K562 (cell line): ENCODE measurements around the gene KHDC1. TPM values are rescaled to one million over a fixed set of nuclear protein-coding genes. Genes with fewer than 3 reads are reported as not detected.

ENCODE experiments used
- CXXC5 ChIP-seq: fragments of 250-450 bp; sonication (Bioruptor Pico); IDR thresholded peaks from 2 replicates; pipeline ENCODE4 v1.8.0; 2022; ENCODE audit warnings: inconsistent platforms, mild to moderate bottlenecking, moderate library complexity
- HNRNPLL ChIP-seq: fragments of 200-400 bp; formaldehyde crosslinking; IDR thresholded peaks from 2 replicates; pipeline ENCODE4 v1.6.1; 2017; ENCODE audit warnings: low read length, low read depth, mild to moderate bottlenecking; ENCODE audit not compliant: poor library complexity, severe bottlenecking
- HNRNPUL1 ChIP-seq: fragments of 200-400 bp; formaldehyde crosslinking; IDR thresholded peaks from 2 replicates; pipeline ENCODE4 v1.6.1; 2017; ENCODE audit warnings: low read length
- L3MBTL2 ChIP-seq: fragments of 450-650 bp; IDR thresholded peaks from 2 replicates; pipeline ENCODE4 v1.6.1; 2016; ENCODE audit warnings: mild to moderate bottlenecking, moderate library complexity
- POLR2AphosphoS2 ChIP-seq: IDR thresholded peaks from 2 replicates; pipeline ENCODE4 v1.6.1; 2012; ENCODE audit warnings: low read length, improper control_type of control experiment
- RBBP5 ChIP-seq: fragments of 200-600 bp; sonication (generic); IDR thresholded peaks from 2 replicates; pipeline ENCODE4 v1.6.1; 2012; ENCODE audit warnings: borderline replicate concordance, mild to moderate bottlenecking, low read length, control low read depth, inconsistent platforms; ENCODE audit not compliant: insufficient read depth, poor library complexity, severe bottlenecking
- RBFOX2 ChIP-seq: fragments of 200-400 bp; formaldehyde crosslinking; IDR thresholded peaks from 2 replicates; pipeline ENCODE4 v1.6.1; 2017; ENCODE audit warnings: low read depth, mild to moderate bottlenecking, low read length, moderate library complexity
- SMARCB1 ChIP-seq: IDR thresholded peaks from 2 replicates; pipeline ENCODE4 v1.6.1; 2011; ENCODE audit warnings: improper control_type of control experiment, low read depth; ENCODE audit not compliant: insufficient read length
- SREBF2 ChIP-seq: sonication (generic); formaldehyde crosslinking; IDR thresholded peaks from 2 replicates; pipeline ENCODE4 v1.4.0; 2020; ENCODE audit warnings: mild to moderate bottlenecking, missing genetic modification reagents
- TAF9B ChIP-seq: fragments of 450-650 bp; IDR thresholded peaks from 2 replicates; pipeline ENCODE4 v1.6.1; 2018; ENCODE audit warnings: mild to moderate bottlenecking; ENCODE audit not compliant: partially characterized antibody
- ZBTB11 ChIP-seq, 3 experiments: fragments of 200-800 bp in 1 of 3; fragments of 250-450 bp in 1 of 3; fragments of 450-650 bp in 1 of 3; sonication (Bioruptor Pico) in 1 of 3; sonication (Bioruptor generic) in 1 of 3; formaldehyde crosslinking in 1 of 3; IDR thresholded peaks; 2 replicates each; pipeline versions ENCODE4 v1.6.1 to v1.8.0; 2016 to 2022; ENCODE audit warnings: mild to moderate bottlenecking in 2 of 3, missing genetic modification characterization in 2 of 3, missing compliant biosample characterization in 1 of 3, moderate library complexity in 1 of 3
- ZBTB40 ChIP-seq, 2 experiments: fragments of 450-650 bp in 1 of 2; sonication (generic) in 1 of 2; formaldehyde crosslinking in 1 of 2; IDR thresholded peaks; 2 replicates each; pipeline versions ENCODE4 v1.7.1 to v1.9.0; 2016 to 2022; ENCODE audit warnings: inconsistent platforms in 1 of 2, mild to moderate bottlenecking in 1 of 2, missing genetic modification reagents in 1 of 2
- ZNF274 ChIP-seq: IDR thresholded peaks from 2 replicates; pipeline ENCODE4 v1.6.1; 2011; ENCODE audit warnings: low read depth, mild to moderate bottlenecking, low read length, moderate library complexity, borderline replicate concordance
- polyA plus RNA-seq, 8 experiments: library from polyadenylated mRNA; depleted of rRNA in 4 of 8; stranded (reverse) in 5 of 8; unstranded in 3 of 8; fragments of >200 nt; fragmentation: Nextera tagmentation in 2 of 8; fragmentation: Illumina TruSeq in 1 of 8; extraction: Ambion mirVana in 2 of 8; extraction: Trizol in 1 of 8; gene quantifications; 2 replicates each; pipeline versions ENCODE4 v1.2.1 to v1.2.3, GENCODE V29; 2011 to 2014; ENCODE audit warnings: inconsistent platforms in 1 of 8, missing spikeins in 1 of 8
- total RNA-seq, 7 experiments: library from RNA; depleted of rRNA in 6 of 7; stranded (reverse); fragments of >200 nt in 6 of 7; fragmentation: Illumina TruSeq in 2 of 7; extraction: Trizol in 2 of 7; gene quantifications; 2 replicates each; pipeline versions ENCODE4 v1.2.1 to v1.2.3, GENCODE V29; 2011 to 2021; ENCODE audit warnings: low replicate concordance in 1 of 7

The KHDC1 gene
- total and polyA plus RNA-seq, 9 of the 15 experiments (the other 6 are each of a cell fraction or from before 2014, with no cell fraction given) = 2.5 to 19.5 (median 8.0) TPM

GRCh38 chr6:73262671-73263569 lies at the start of gene KHDC1 (continued):
- peak in 1 of 3 experiments; percentile 58; a peak in 1 of 6 replicates for TF ChIP-seq ZBTB11 (CRISPR knock-in tag; IDR thresholded peaks at IDR 0.05)
- no peak for TF ChIP-seq POLR2AphosphoS2
- TF ChIP-seq L3MBTL2 = peak; percentile 88
- no peak for TF ChIP-seq SMARCB1
- peak; percentile 74 for TF ChIP-seq ZBTB40 (IDR thresholded peaks at IDR 0.05)
- TF ChIP-seq ZBTB40 (CRISPR knock-in tag; IDR thresholded peaks at IDR 0.05) = no peak
- peak; percentile 45; the same call in 1 of the 2 replicates for TF ChIP-seq CXXC5
- no peak for TF ChIP-seq SREBF2
- peak; percentile 35 for TF ChIP-seq RBBP5
- peak; percentile 40 for TF ChIP-seq HNRNPLL
- no peak for TF ChIP-seq ZNF274
- TF ChIP-seq TAF9B = no peak
- TF ChIP-seq HNRNPUL1 = no peak
- peak; percentile 79 for TF ChIP-seq RBFOX2
